ENCODE measurements around the gene MIER2. TPM values are rescaled to one million over a fixed set of nuclear protein-coding genes. Genes with fewer than 3 reads are reported as not detected.

Gene MIER2
- total RNA-seq, 1 donor from 2014 or later, result 12.7 TPM

GRCh38 chr19:325937-326565 is 18.5 kb downstream of the MIER2 start:
- no peaks in the 10 kb centered on the region for H3K27me3 ChIP-seq (ENCODE audit: control insufficient read depth, insufficient read depth, low read length)
- no peak overlapping the region for H3K4me3 ChIP-seq (ENCODE audit: low read depth, low read length)
- TF ChIP-seq CTCF (IDR thresholded peaks at IDR 0.05; ENCODE audit: insufficient read depth, low read length, poor library complexity, severe bottlenecking), result no peak
- H3K36me3 ChIP-seq (ENCODE audit: control insufficient read depth, insufficient read depth, low read length), result peaks cover 7% of the 10 kb centered on the region
- DNase-seq (ENCODE audit: low read depth), result no peak

GRCh38 chr19:325173-325936 is 19.2 kb downstream of the MIER2 start:
- no peak for DNase-seq (ENCODE audit: low read depth)
- H3K36me3 ChIP-seq (ENCODE audit: control insufficient read depth, insufficient read depth, low read length), result peaks cover 7% of the 10 kb centered on the region
- TF ChIP-seq CTCF (IDR thresholded peaks at IDR 0.05; ENCODE audit: insufficient read depth, low read length, poor library complexity, severe bottlenecking), result no peak
- no peaks in the 10 kb centered on the region for H3K27me3 ChIP-seq (ENCODE audit: control insufficient read depth, insufficient read depth, low read length)
- no peak overlapping the region for H3K4me3 ChIP-seq (ENCODE audit: low read depth, low read length)

- Histone ChIP-seq H3K4me3 (ENCODE audit: low read depth, low read length) (no peak overlapping the region), H3K27me3 (ENCODE audit: control insufficient read depth, insufficient read depth, low read length) (no peaks in the 10 kb centered on the region), H3K36me3 (ENCODE audit: control insufficient read depth, insufficient read depth, low read length) (peaks cover 7% of the 10 kb centered on the region)
- TF ChIP-seq CTCF (IDR thresholded peaks at IDR 0.05; ENCODE audit: insufficient read depth, low read length, poor library complexity, severe bottlenecking), result no peak
- DNase-seq (ENCODE audit: low read depth), result no peak
Measured at GRCh38 chr19:324716-325115, 19.9 kb downstream of the MIER2 start.

GRCh38 chr19:322616-323015 is 22.0 kb downstream of the MIER2 start:
- Histone ChIP-seq H3K36me3 (ENCODE audit: control insufficient read depth, insufficient read depth, low read length) (peaks cover 2% of the 10 kb centered on the region), H3K4me3 (ENCODE audit: low read depth, low read length) (no peak overlapping the region), H3K27me3 (ENCODE audit: control insufficient read depth, insufficient read depth, low read length) (no peaks in the 10 kb centered on the region)
- DNase-seq (ENCODE audit: low read depth), result no peak
- TF ChIP-seq CTCF (IDR thresholded peaks at IDR 0.05; ENCODE audit: insufficient read depth, low read length, poor library complexity, severe bottlenecking), result no peak

GRCh38 chr19:318509-318774 is 26.2 kb downstream of the MIER2 start:
- no peaks in the 10 kb centered on the region for H3K36me3 ChIP-seq (ENCODE audit: control insufficient read depth, insufficient read depth, low read length)
- TF ChIP-seq CTCF (IDR thresholded peaks at IDR 0.05; ENCODE audit: insufficient read depth, low read length, poor library complexity, severe bottlenecking), result no peak
- H3K4me3 ChIP-seq (ENCODE audit: low read depth, low read length), result no peak overlapping the region
- no peak for DNase-seq (ENCODE audit: low read depth)
- H3K27me3 ChIP-seq (ENCODE audit: control insufficient read depth, insufficient read depth, low read length), result no peaks in the 10 kb centered on the region

All from kidney epithelial cell (primary cell).